ENCODE data around the gene MKNK1. TPM values are rescaled to one million over a fixed set of nuclear protein-coding genes. Genes with fewer than 3 reads are reported as not detected.

The MKNK1 gene
- total RNA-seq, 1 experiment from 2014 or later = 22.7 TPM

- BruUV-seq (replicated peaks) = no TSS peak
- H3K27me3 Mint-ChIP-seq (ENCODE audit: insufficient read depth, unreplicated experiment) = no peaks in the 10 kb centered on the region
- H3K27me3 ChIP-seq (replicated peaks; ENCODE audit: control insufficient read depth, insufficient read depth, low read length) = no peaks in the 10 kb centered on the region
- TF ChIP-seq CTCF (IDR thresholded peaks at IDR 0.05; ENCODE audit: insufficient read depth in 1 of 2, low read depth in 1 of 2, low read length in 1 of 2, severe bottlenecking in 1 of 2, unreplicated experiment in 1 of 2) = no peak
- no peaks in the 10 kb centered on the region for H3K36me3 Mint-ChIP-seq (ENCODE audit: insufficient read depth, unreplicated experiment)
- H3K4me3 ChIP-seq (ENCODE audit: low read depth, low read length) = no peak overlapping the region
- no peaks in the 10 kb centered on the region for H3K36me3 ChIP-seq (ENCODE audit: control insufficient read depth, insufficient read depth, low read length)
- H3K4me3 Mint-ChIP-seq (ENCODE audit: unreplicated experiment) = no peak overlapping the region
- CTCF ChIA-PET = interaction anchor here (0.9 kb wide), 1 partner anchor 77 kb away, joined by 3 read pairs; no protein-coding TSS in a partner anchor
- H3K4me1 ChIP-seq = no peaks in the 10 kb centered on the region
- H3K9me3 Mint-ChIP-seq (ENCODE audit: unreplicated experiment) = no peaks in the 10 kb centered on the region
- no peak overlapping the region for H3K27ac Mint-ChIP-seq (ENCODE audit: unreplicated experiment)
- intact Hi-C loops (cut with micrococcal nuclease; ENCODE audit: unreplicated experiment) = no loop called here
- no peaks in the 10 kb centered on the region for H3K9me3 ChIP-seq
- H3K4me1 Mint-ChIP-seq (ENCODE audit: low read depth, unreplicated experiment) = no peaks in the 10 kb centered on the region
- DNase-seq = no peak
- POLR2A ChIA-PET = no interaction called here
Measured at GRCh38 chr1:46523496-46524353, 80.3 kb downstream of the MKNK1 start.

GRCh38 chr1:46522969-46523320, 81.1 kb downstream of the MKNK1 start:
- H3K4me1 Mint-ChIP-seq (ENCODE audit: low read depth, unreplicated experiment) = no peaks in the 10 kb centered on the region

More at GRCh38 chr1:46522969-46523320, 81.1 kb downstream of the MKNK1 start:
- H3K27ac Mint-ChIP-seq (ENCODE audit: unreplicated experiment) = no peak overlapping the region
- ChIA-PET POLR2A (no interaction called here), CTCF (interaction anchor here (0.9 kb wide), 1 partner anchor 76 kb away, joined by 3 read pairs; no protein-coding TSS in a partner anchor)
- Histone ChIP-seq H3K36me3 (ENCODE audit: control insufficient read depth, insufficient read depth, low read length) (no peaks in the 10 kb centered on the region), H3K27me3 (replicated peaks; ENCODE audit: control insufficient read depth, insufficient read depth, low read length) (no peaks in the 10 kb centered on the region), H3K9me3 (no peaks in the 10 kb centered on the region), H3K4me1 (no peaks in the 10 kb centered on the region), H3K4me3 (ENCODE audit: low read depth, low read length) (no peak overlapping the region)
- DNase-seq = no peak
- no peaks in the 10 kb centered on the region for H3K36me3 Mint-ChIP-seq (ENCODE audit: insufficient read depth, unreplicated experiment)
- H3K4me3 Mint-ChIP-seq (ENCODE audit: unreplicated experiment) = no peak overlapping the region
- no peaks in the 10 kb centered on the region for H3K27me3 Mint-ChIP-seq (ENCODE audit: insufficient read depth, unreplicated experiment)
- no peak for TF ChIP-seq CTCF (IDR thresholded peaks at IDR 0.05; ENCODE audit: insufficient read depth in 1 of 2, low read depth in 1 of 2, low read length in 1 of 2, severe bottlenecking in 1 of 2, unreplicated experiment in 1 of 2)
- intact Hi-C loops (cut with micrococcal nuclease; ENCODE audit: unreplicated experiment) = no loop called here
- BruUV-seq (replicated peaks) = no TSS peak
- H3K9me3 Mint-ChIP-seq (ENCODE audit: unreplicated experiment) = no peaks in the 10 kb centered on the region
